Stimulated activated naive B cell treated with anti-CD40 and anti-IgM and Interleukin-4, amounts not matched to agents 10 μg/mL and 1 μg/mL and 100 μg/mL, for 72 hours (primary cell): ENCODE results near the gene ASIP.
A peak's percentile ranks its signal among the peaks of the same experiment; 100 is the strongest.
"Not testable (repeated sequence)": the region's sequence is repeated elsewhere in the genome, so short reads cannot be mapped to it uniquely, and the experiment has no call there.

Experiments used
- ATAC-seq, 2 donors: fragments of 150-1000 bp; cut with Tn5 transposase; replicated peaks; 2 replicates each; pipeline ENCODE4 v1.10.0; 2021; ENCODE audit warnings: moderate library complexity in 1 of 2
- DNase-seq: peaks from one replicate; pipeline ENCODE4 v3.0.0; 2021
- H3K27ac Mint-ChIP-seq: one replicate; pipeline ENCODE4 v1.8.0; 2022; ENCODE audit warnings: mild to moderate bottlenecking, mixed read lengths
- H3K27me3 Mint-ChIP-seq, 2 donors: one replicate each; pipeline ENCODE4 v1.8.0; 2022; ENCODE audit warnings: mixed read lengths in 2 of 2
- H3K36me3 Mint-ChIP-seq, 2 donors: one replicate each; pipeline ENCODE4 v1.8.0; 2022; ENCODE audit warnings: mixed read lengths in 2 of 2, mild to moderate bottlenecking in 1 of 2
- H3K4me1 Mint-ChIP-seq, 2 donors: one replicate each; pipeline ENCODE4 v1.8.0; 2022; ENCODE audit warnings: mixed read lengths in 2 of 2, mild to moderate bottlenecking in 1 of 2
- H3K4me3 Mint-ChIP-seq, 2 donors: one replicate each; pipeline ENCODE4 v1.8.0; 2022; ENCODE audit warnings: mild to moderate bottlenecking in 2 of 2, mixed read lengths in 2 of 2, moderate library complexity in 1 of 2
- H3K9me3 Mint-ChIP-seq, 2 donors: one replicate each; pipeline ENCODE4 v1.8.0; 2022; ENCODE audit warnings: mixed read lengths in 2 of 2, mild to moderate bottlenecking in 1 of 2

The ASIP gene

GRCh38 chr20:34254979-34255378, 13.8 kb downstream of the ASIP start:
- ATAC-seq (no peak), DNase-seq (no peak)
- peaks cover 0 to 1% of the 10 kb centered on the region in 2 donors for H3K4me1 Mint-ChIP-seq
- H3K9me3 Mint-ChIP-seq, result no peaks in the 10 kb centered on the region
- no peaks in the 10 kb centered on the region for H3K36me3 Mint-ChIP-seq
- no peaks in the 10 kb centered on the region for H3K27me3 Mint-ChIP-seq
- H3K27ac Mint-ChIP-seq, result no peak overlapping the region
- no peak overlapping the region for H3K4me3 Mint-ChIP-seq

DNA sequence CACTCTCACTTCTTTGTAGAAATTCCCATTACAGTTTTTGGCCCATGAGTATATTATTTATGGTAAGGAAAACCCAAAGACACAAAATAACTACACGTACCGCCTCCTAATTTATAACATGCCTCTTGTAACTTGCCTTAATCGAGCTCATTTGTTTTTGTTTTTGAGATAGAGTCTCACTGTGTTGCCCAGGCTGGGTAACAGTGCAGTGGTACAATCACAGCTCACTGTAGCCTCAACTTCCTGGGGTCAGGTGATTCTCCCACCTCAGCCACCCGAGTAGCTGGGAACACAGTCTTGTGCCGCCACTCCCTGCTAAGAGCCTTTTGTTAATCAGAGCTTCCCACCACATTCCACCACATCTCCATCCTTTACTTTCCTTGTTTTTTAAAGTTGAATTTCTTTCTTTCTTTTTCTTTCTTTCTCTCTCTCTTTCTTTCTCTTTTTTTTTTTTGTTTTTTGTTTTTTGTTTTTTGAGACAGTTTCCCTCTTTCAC, 15.5 kb downstream of the ASIP start:
- peak overlapping the region in 1 of 2 donors; percentile 18 for H3K4me3 Mint-ChIP-seq
- no peak for DNase-seq
- H3K27ac Mint-ChIP-seq, result no peak overlapping the region
- no peaks in the 10 kb centered on the region for H3K36me3 Mint-ChIP-seq
- no peaks in the 10 kb centered on the region for H3K9me3 Mint-ChIP-seq
- no peak for ATAC-seq
- no peaks in the 10 kb centered on the region for H3K27me3 Mint-ChIP-seq
- H3K4me1 Mint-ChIP-seq, result peaks cover 0 to 1% of the 10 kb centered on the region in 2 donors

- no peaks in the 10 kb centered on the region for H3K27me3 Mint-ChIP-seq
- peaks cover 0 to 1% of the 10 kb centered on the region in 2 donors for H3K4me1 Mint-ChIP-seq
- no peaks in the 10 kb centered on the region for H3K36me3 Mint-ChIP-seq
- ATAC-seq (no peak), DNase-seq (no peak)
- no peak overlapping the region for H3K27ac Mint-ChIP-seq
- H3K9me3 Mint-ChIP-seq, result no peaks in the 10 kb centered on the region
- H3K4me3 Mint-ChIP-seq, result no peak overlapping the region
These were observed 19.2 kb downstream of the ASIP start for GRCh38 chr20:34260208-34260942.

- Mint-ChIP-seq H3K4me3 (no peak overlapping the region), H3K36me3 (peaks cover 0 to 4% of the 10 kb centered on the region in 2 donors), H3K9me3 (no peaks in the 10 kb centered on the region), H3K27me3 (no peaks in the 10 kb centered on the region), H3K4me1 (no peaks in the 10 kb centered on the region), H3K27ac (no peak overlapping the region)
- DNase-seq, result no peak
- no peak for ATAC-seq
These were observed 21.5 kb downstream of the ASIP start for GRCh38 chr20:34262488-34263288.

DNA sequence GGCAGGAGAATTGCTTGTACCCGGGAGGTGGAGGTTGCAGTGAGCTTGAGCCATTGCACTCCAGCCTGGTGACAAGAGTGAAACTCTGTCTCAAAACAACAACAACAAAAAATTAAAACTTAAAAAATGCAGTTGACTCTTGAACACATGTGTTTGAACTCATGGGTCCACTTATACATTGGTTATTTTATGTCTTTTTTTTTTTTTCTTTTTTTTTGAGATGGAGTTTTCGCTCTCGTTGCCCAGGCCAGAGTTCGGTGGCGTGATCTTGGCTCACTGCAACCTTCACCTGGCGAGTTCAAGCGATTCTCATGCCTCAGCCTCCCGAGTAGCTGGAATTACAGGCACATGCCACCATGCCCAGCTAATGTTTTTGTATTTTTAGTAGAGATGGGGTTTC, 22.2 kb downstream of the ASIP start:
- not testable (repeated sequence) for H3K27ac Mint-ChIP-seq, ATAC-seq, DNase-seq, H3K4me3 Mint-ChIP-seq, H3K27me3 Mint-ChIP-seq, H3K9me3 Mint-ChIP-seq, H3K4me1 Mint-ChIP-seq, H3K36me3 Mint-ChIP-seq

- no peak overlapping the region for H3K27ac Mint-ChIP-seq
- no peak for DNase-seq
- H3K4me1 Mint-ChIP-seq, result peaks cover 3 to 7% of the 10 kb centered on the region in 2 donors
- no peaks in the 10 kb centered on the region for H3K9me3 Mint-ChIP-seq
- peaks cover 8 to 9% of the 10 kb centered on the region in 2 donors for H3K36me3 Mint-ChIP-seq
- H3K27me3 Mint-ChIP-seq, result peaks cover 0 to 9% of the 10 kb centered on the region in 2 donors
- no peak for ATAC-seq
- no peak overlapping the region for H3K4me3 Mint-ChIP-seq
These were observed 22.9 kb downstream of the ASIP start for GRCh38 chr20:34264141-34264540.

DNA sequence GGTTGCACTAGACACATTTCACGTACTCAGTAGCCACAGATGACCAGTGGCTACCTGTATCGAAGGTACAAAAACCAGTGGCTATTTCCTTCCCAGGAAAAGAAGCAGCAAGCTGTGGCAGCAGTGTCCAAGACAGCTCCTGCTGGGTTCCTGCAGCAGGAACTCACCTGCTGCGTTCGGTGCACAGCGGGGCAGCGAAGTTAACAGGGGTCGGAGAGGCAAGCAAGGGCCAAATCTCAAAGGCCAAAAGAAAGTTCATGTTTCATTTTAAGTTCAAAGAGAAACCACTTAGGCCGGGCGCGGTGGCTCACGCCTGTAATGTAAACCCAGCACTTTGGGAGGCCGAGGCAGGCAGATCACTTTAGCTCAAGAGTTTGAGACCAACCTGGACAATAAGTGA, 26.9 kb downstream of the ASIP start:
- Mint-ChIP-seq H3K4me3 (peak overlapping the region in 1 of 2 donors; percentile 48), H3K27ac (no peak overlapping the region), H3K36me3 (peaks cover 20 to 24% of the 10 kb centered on the region in 2 donors), H3K27me3 (peaks cover 0 to 14% of the 10 kb centered on the region in 2 donors), H3K4me1 (peaks cover 11 to 27% of the 10 kb centered on the region in 2 donors), H3K9me3 (no peaks in the 10 kb centered on the region)
- DNase-seq, result no peak
- ATAC-seq, result no peak

- Mint-ChIP-seq H3K4me1 (peaks cover 13 to 30% of the 10 kb centered on the region in 2 donors), H3K4me3 (peak overlapping the region; percentile 71 to 82), H3K27ac (peak overlapping the region; percentile 25), H3K27me3 (peaks cover 0 to 14% of the 10 kb centered on the region in 2 donors), H3K36me3 (peaks cover 29 to 33% of the 10 kb centered on the region in 2 donors), H3K9me3 (no peaks in the 10 kb centered on the region)
- peak; percentile 70 to 76 for ATAC-seq
- DNase-seq, result no peak
These were observed 27.8 kb downstream of the ASIP start for GRCh38 chr20:34268851-34269636.

GRCh38 chr20:34269996-34270627, 28.9 kb downstream of the ASIP start:
- no peak for ATAC-seq
- H3K4me1 Mint-ChIP-seq, result peaks cover 13 to 30% of the 10 kb centered on the region in 2 donors
- no peak for DNase-seq
- H3K4me3 Mint-ChIP-seq, result no peak overlapping the region
- peaks cover 34 to 39% of the 10 kb centered on the region in 2 donors for H3K36me3 Mint-ChIP-seq
- H3K27ac Mint-ChIP-seq, result no peak overlapping the region
- peaks cover 0 to 14% of the 10 kb centered on the region in 2 donors for H3K27me3 Mint-ChIP-seq
- no peaks in the 10 kb centered on the region for H3K9me3 Mint-ChIP-seq

GRCh38 chr20:34271956-34272355, 30.7 kb downstream of the ASIP start:
- H3K4me1 Mint-ChIP-seq, result peaks cover 13 to 30% of the 10 kb centered on the region in 2 donors
- no peak for ATAC-seq
- H3K36me3 Mint-ChIP-seq, result peaks cover 47 to 56% of the 10 kb centered on the region in 2 donors
- peaks cover 0 to 14% of the 10 kb centered on the region in 2 donors for H3K27me3 Mint-ChIP-seq
- no peak overlapping the region for H3K27ac Mint-ChIP-seq
- no peak for DNase-seq
- H3K4me3 Mint-ChIP-seq, result no peak overlapping the region
- no peaks in the 10 kb centered on the region for H3K9me3 Mint-ChIP-seq

- Mint-ChIP-seq H3K4me3 (no peak overlapping the region), H3K36me3 (peaks cover 50 to 69% of the 10 kb centered on the region in 2 donors), H3K9me3 (no peaks in the 10 kb centered on the region), H3K27ac (no peak overlapping the region), H3K4me1 (peaks cover 8 to 17% of the 10 kb centered on the region in 2 donors), H3K27me3 (no peaks in the 10 kb centered on the region)
- ATAC-seq (no peak), DNase-seq (no peak)
These were observed 33.5 kb downstream of the ASIP start for GRCh38 chr20:34274694-34275093.

DNA sequence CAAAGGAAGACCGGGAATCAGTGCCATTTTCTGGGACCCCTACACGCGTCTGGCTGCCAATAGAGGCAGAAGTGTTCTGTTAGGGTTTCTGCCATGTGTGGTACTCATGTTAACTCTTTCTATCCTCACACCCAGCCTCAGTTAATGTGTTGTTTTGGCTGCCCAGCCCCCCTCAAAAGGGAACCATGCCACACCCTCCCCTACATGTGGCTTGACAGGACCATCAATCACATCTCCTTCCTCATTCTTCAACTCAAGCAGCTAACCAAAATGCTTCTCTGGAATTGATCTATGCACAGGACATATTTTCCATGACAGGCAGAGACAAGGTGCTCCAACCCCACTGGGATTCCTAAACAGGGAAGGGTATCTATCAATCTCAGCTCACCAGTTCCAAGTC, 40.0 kb downstream of the ASIP start:
- Mint-ChIP-seq H3K4me1 (no peaks in the 10 kb centered on the region), H3K36me3 (peaks cover 48 to 76% of the 10 kb centered on the region in 2 donors), H3K27me3 (no peaks in the 10 kb centered on the region), H3K4me3 (no peak overlapping the region), H3K27ac (no peak overlapping the region), H3K9me3 (no peaks in the 10 kb centered on the region)
- ATAC-seq (no peak), DNase-seq (no peak)

GRCh38 chr20:34282041-34282440, 40.8 kb downstream of the ASIP start:
- H3K27ac Mint-ChIP-seq, result no peak overlapping the region
- H3K4me3 Mint-ChIP-seq, result no peak overlapping the region
- ATAC-seq, result no peak
- no peaks in the 10 kb centered on the region for H3K9me3 Mint-ChIP-seq
- no peaks in the 10 kb centered on the region for H3K27me3 Mint-ChIP-seq
- DNase-seq, result no peak
- H3K4me1 Mint-ChIP-seq, result peaks cover 0 to 2% of the 10 kb centered on the region in 2 donors
- peaks cover 43 to 75% of the 10 kb centered on the region in 2 donors for H3K36me3 Mint-ChIP-seq

DNA sequence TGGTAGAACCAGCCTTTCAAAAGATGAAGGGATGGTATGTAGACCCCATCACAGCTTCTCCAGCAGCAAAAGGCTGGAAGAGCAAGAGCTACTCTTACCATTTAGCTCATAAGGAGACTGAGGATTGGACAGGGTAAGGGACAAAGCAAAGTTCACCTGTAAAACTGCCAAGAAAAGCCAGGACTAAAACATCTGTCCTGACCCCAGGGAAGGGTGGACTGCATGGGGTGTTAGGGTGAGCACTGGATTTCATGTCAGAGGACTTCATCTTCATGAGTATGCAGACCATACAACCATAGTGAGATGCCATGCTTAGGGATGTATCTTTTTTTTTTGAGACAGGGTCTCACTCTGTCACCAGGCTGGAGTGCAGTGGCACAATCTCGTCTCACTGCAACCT, 42.6 kb downstream of the ASIP start:
- Mint-ChIP-seq H3K36me3 (peaks cover 33 to 73% of the 10 kb centered on the region in 2 donors), H3K27ac (peak overlapping the region; percentile 47), H3K4me1 (peaks cover 0 to 3% of the 10 kb centered on the region in 2 donors), H3K9me3 (no peaks in the 10 kb centered on the region), H3K27me3 (no peaks in the 10 kb centered on the region), H3K4me3 (no peak overlapping the region)
- DNase-seq, result no peak
- ATAC-seq, result no peak
